Duodenal mucosa (tissue), 2 donors: ENCODE results near the gene COG2.
"Not testable (repeated sequence)": the region's sequence is repeated elsewhere in the genome, so short reads cannot be mapped to it uniquely, and the experiment has no call there.

Experiments used
- H3K27ac ChIP-seq: one replicate; pipeline ENCODE4 v1.7.0; 2013; ENCODE audit warnings: low read depth, low read length
- H3K27me3 ChIP-seq, 2 donors: one replicate each; pipeline ENCODE4 v1.7.0; 2013; ENCODE audit warnings: low read length in 2 of 2, control low read depth in 1 of 2; ENCODE audit not compliant: insufficient read depth in 2 of 2, control insufficient read depth in 1 of 2
- H3K36me3 ChIP-seq, 2 donors: one replicate each; pipeline ENCODE4 v1.7.0; 2013; ENCODE audit warnings: low read length in 2 of 2, control low read depth in 1 of 2; ENCODE audit not compliant: insufficient read depth in 2 of 2, control insufficient read depth in 1 of 2
- H3K4me1 ChIP-seq, 2 donors: one replicate each; pipeline ENCODE4 v1.7.0; 2013; ENCODE audit warnings: low read length in 2 of 2, control low read depth in 1 of 2; ENCODE audit not compliant: insufficient read depth in 2 of 2, control insufficient read depth in 1 of 2
- H3K4me3 ChIP-seq, 2 donors: one replicate each; pipeline ENCODE4 v1.7.0; 2013; ENCODE audit warnings: low read length in 2 of 2, low read depth in 1 of 2
- H3K9ac ChIP-seq, 2 donors: one replicate each; pipeline ENCODE4 v1.7.0; 2013; ENCODE audit warnings: low read length in 2 of 2, low read depth in 1 of 2
- H3K9me3 ChIP-seq, 2 donors: one replicate each; pipeline ENCODE4 v1.7.0; 2013; ENCODE audit warnings: low read length in 2 of 2, control low read depth in 1 of 2; ENCODE audit not compliant: control insufficient read depth in 1 of 2

COG2 gene

GRCh38 chr1:230710543-230710904 lies 68.2 kb downstream of the COG2 start:
- Histone ChIP-seq H3K4me3 (no peak overlapping the region), H3K27me3 (no peaks in the 10 kb centered on the region), H3K4me1 (peaks cover 24 to 26% of the 10 kb centered on the region in 2 donors), H3K9ac (no peak overlapping the region), H3K27ac (no peak overlapping the region), H3K9me3 (no peaks in the 10 kb centered on the region), H3K36me3 (no peaks in the 10 kb centered on the region)

GRCh38 chr1:230711245-230711644 lies 69.0 kb downstream of the COG2 start:
- Histone ChIP-seq H3K4me1 (peaks cover 24 to 26% of the 10 kb centered on the region in 2 donors), H3K4me3 (no peak overlapping the region), H3K27ac (no peak overlapping the region), H3K9ac (no peak overlapping the region), H3K36me3 (no peaks in the 10 kb centered on the region), H3K27me3 (no peaks in the 10 kb centered on the region), H3K9me3 (no peaks in the 10 kb centered on the region)

GRCh38 chr1:230712470-230712942 lies 70.2 kb downstream of the COG2 start:
- no peak overlapping the region for H3K27ac ChIP-seq
- no peak overlapping the region for H3K9ac ChIP-seq
- peaks cover 24 to 26% of the 10 kb centered on the region in 2 donors for H3K4me1 ChIP-seq
- no peaks in the 10 kb centered on the region for H3K27me3 ChIP-seq
- no peaks in the 10 kb centered on the region for H3K36me3 ChIP-seq
- H3K9me3 ChIP-seq, result no peaks in the 10 kb centered on the region
- no peak overlapping the region for H3K4me3 ChIP-seq

GRCh38 chr1:230713138-230713537 lies 70.9 kb downstream of the COG2 start:
- no peaks in the 10 kb centered on the region for H3K9me3 ChIP-seq
- H3K4me3 ChIP-seq, result no peak overlapping the region
- H3K9ac ChIP-seq, result no peak overlapping the region
- no peaks in the 10 kb centered on the region for H3K36me3 ChIP-seq
- no peak overlapping the region for H3K27ac ChIP-seq
- peaks cover 21 to 24% of the 10 kb centered on the region in 2 donors for H3K4me1 ChIP-seq
- H3K27me3 ChIP-seq, result no peaks in the 10 kb centered on the region

GRCh38 chr1:230713547-230713914 lies 71.2 kb downstream of the COG2 start:
- no peak overlapping the region for H3K9ac ChIP-seq
- no peak overlapping the region for H3K27ac ChIP-seq
- no peak overlapping the region for H3K4me3 ChIP-seq
- H3K27me3 ChIP-seq, result no peaks in the 10 kb centered on the region
- H3K36me3 ChIP-seq, result no peaks in the 10 kb centered on the region
- peaks cover 18 to 21% of the 10 kb centered on the region in 2 donors for H3K4me1 ChIP-seq
- H3K9me3 ChIP-seq, result no peaks in the 10 kb centered on the region

- Histone ChIP-seq H3K4me3 (no peak within 1 kb of the TSS), H3K9me3 (no peaks in the 10 kb centered on the region), H3K36me3 (no peaks in the 10 kb centered on the region), H3K27me3 (no peaks in the 10 kb centered on the region), H3K9ac (no peak within 1 kb of the TSS), H3K4me1 (peaks cover 12 to 16% of the 10 kb centered on the region in 2 donors), H3K27ac (no peak within 1 kb of the TSS)
These were observed 71.9 kb downstream of the COG2 start, which contains the start of gene AGT for GRCh38 chr1:230713915-230714764. AGT (minus strand) TSS chr1:230714122; CDS start chr1:230710823, 3,299 bp downstream.

GRCh38 chr1:230715510-230715909 lies 73.2 kb downstream of the COG2 start:
- Histone ChIP-seq H3K36me3 (no peaks in the 10 kb centered on the region), H3K9me3 (no peaks in the 10 kb centered on the region), H3K27me3 (no peaks in the 10 kb centered on the region), H3K4me3 (no peak overlapping the region), H3K9ac (no peak overlapping the region), H3K4me1 (peaks cover 12 to 16% of the 10 kb centered on the region in 2 donors), H3K27ac (no peak overlapping the region)

GRCh38 chr1:230716453-230716852 lies 74.2 kb downstream of the COG2 start:
- not testable (repeated sequence) for H3K9me3 ChIP-seq, H3K4me3 ChIP-seq, H3K9ac ChIP-seq, H3K36me3 ChIP-seq, H3K27me3 ChIP-seq, H3K27ac ChIP-seq
- H3K4me1 ChIP-seq, result peaks cover 12 to 16% of the 10 kb centered on the region in 2 donors

- H3K9ac ChIP-seq, result no peak overlapping the region
- no peak overlapping the region for H3K4me3 ChIP-seq
- H3K27ac ChIP-seq, result no peak overlapping the region
- H3K36me3 ChIP-seq, result no peaks in the 10 kb centered on the region
- peaks cover 0 to 5% of the 10 kb centered on the region in 2 donors for H3K9me3 ChIP-seq
- H3K4me1 ChIP-seq, result peaks cover 12 to 16% of the 10 kb centered on the region in 2 donors
- H3K27me3 ChIP-seq, result no peaks in the 10 kb centered on the region
These were observed 75.0 kb downstream of the COG2 start for GRCh38 chr1:230717251-230717650.

GRCh38 chr1:230721849-230722522 lies 79.7 kb downstream of the COG2 start:
- not testable (repeated sequence) for H3K27ac ChIP-seq, H3K27me3 ChIP-seq, H3K36me3 ChIP-seq, H3K9me3 ChIP-seq, H3K4me3 ChIP-seq, H3K4me1 ChIP-seq, H3K9ac ChIP-seq
